K562 (cell line): ENCODE data around the gene LENG9. TPM values are rescaled to one million over a fixed set of nuclear protein-coding genes. Genes with fewer than 3 reads are reported as not detected.

ENCODE experiments used
- ARID1B ChIP-seq: fragments of 450-650 bp; IDR thresholded peaks from 2 replicates; pipeline ENCODE4 v1.6.1; 2016; ENCODE audit warnings: antibody characterized with exemption, mild to moderate bottlenecking, inconsistent platforms
- BRD9 ChIP-seq: fragments of 450-650 bp; IDR thresholded peaks from 2 replicates; pipeline ENCODE4 v1.6.1; 2018; ENCODE audit warnings: low read depth; ENCODE audit not compliant: partially characterized antibody
- FOXP1 ChIP-seq: sonication (generic); formaldehyde crosslinking; IDR thresholded peaks from 2 replicates; pipeline ENCODE4 v1.8.0; 2022; ENCODE audit warnings: mild to moderate bottlenecking, missing genetic modification reagents
- NR2C1 ChIP-seq, 2 experiments: fragments of 450-650 bp; IDR thresholded peaks; 2 replicates each; pipeline ENCODE4 v1.6.1; 2017; ENCODE audit warnings: mild to moderate bottlenecking in 2 of 2, antibody characterized with exemption in 1 of 2, inconsistent platforms in 1 of 2, missing compliant biosample characterization in 1 of 2, missing genetic modification characterization in 1 of 2
- ZBED1 ChIP-seq: IDR thresholded peaks from 2 replicates; pipeline ENCODE4 v1.6.1; 2014
- polyA plus RNA-seq, 8 experiments: library from polyadenylated mRNA; depleted of rRNA in 4 of 8; stranded (reverse) in 5 of 8; unstranded in 3 of 8; fragments of >200 nt; fragmentation: Nextera tagmentation in 2 of 8; fragmentation: Illumina TruSeq in 1 of 8; extraction: Ambion mirVana in 2 of 8; extraction: Trizol in 1 of 8; gene quantifications; 2 replicates each; pipeline versions ENCODE4 v1.2.1 to v1.2.3, GENCODE V29; 2011 to 2014; ENCODE audit warnings: inconsistent platforms in 1 of 8, missing spikeins in 1 of 8
- total RNA-seq, 7 experiments: library from RNA; depleted of rRNA in 6 of 7; stranded (reverse); fragments of >200 nt in 6 of 7; fragmentation: Illumina TruSeq in 2 of 7; extraction: Trizol in 2 of 7; gene quantifications; 2 replicates each; pipeline versions ENCODE4 v1.2.1 to v1.2.3, GENCODE V29; 2011 to 2021; ENCODE audit warnings: low replicate concordance in 1 of 7
- TF ChIP-seq, protein P1 (sequence below): fragments of 450-650 bp; IDR thresholded peaks from 2 replicates; pipeline ENCODE4 v1.6.1; 2016; ENCODE audit warnings: mild to moderate bottlenecking, moderate library complexity
- TF ChIP-seq, protein P2 (sequence below), 2 experiments: fragments of 450-650 bp; formaldehyde crosslinking in 1 of 2; IDR thresholded peaks; 2 replicates each; pipeline versions ENCODE4 v1.4.0 to v1.6.1; 2014 to 2020; ENCODE audit warnings: mild to moderate bottlenecking in 2 of 2, borderline replicate concordance in 1 of 2, low read depth in 1 of 2

The LENG9 gene
- total and polyA plus RNA-seq, 9 of the 15 experiments (the other 6 are each of a cell fraction or from before 2014, with no cell fraction given) = 0.06 to 0.64 (median 0.33) TPM; not detected in 1

DNA sequence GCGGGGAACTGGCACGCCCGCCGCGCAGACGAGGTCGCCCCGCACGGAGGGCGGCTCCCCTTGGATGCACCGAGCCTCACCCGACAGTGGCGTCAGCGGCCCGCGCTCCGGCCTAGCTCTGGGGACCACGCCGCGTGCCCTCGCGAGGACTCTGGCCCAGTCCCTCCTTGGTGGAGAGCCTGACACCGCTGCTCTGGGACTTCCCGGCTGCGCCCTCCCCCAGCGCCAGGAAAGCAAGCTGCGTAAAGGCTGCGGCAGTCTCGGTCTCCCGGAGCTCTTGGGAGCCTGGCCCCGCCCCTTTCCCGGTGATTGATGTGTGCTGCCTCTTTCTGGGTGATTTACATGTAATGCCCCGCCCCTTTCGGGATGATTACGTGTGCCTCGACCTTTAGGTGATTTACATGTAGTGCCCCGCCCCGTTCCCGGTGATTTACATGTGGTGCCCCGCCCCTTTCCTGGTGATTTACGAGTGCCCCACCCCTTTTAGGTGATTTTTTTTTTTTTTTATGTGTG, at the start of gene LENG9 (continued):
- TF ChIP-seq, protein P1, sequence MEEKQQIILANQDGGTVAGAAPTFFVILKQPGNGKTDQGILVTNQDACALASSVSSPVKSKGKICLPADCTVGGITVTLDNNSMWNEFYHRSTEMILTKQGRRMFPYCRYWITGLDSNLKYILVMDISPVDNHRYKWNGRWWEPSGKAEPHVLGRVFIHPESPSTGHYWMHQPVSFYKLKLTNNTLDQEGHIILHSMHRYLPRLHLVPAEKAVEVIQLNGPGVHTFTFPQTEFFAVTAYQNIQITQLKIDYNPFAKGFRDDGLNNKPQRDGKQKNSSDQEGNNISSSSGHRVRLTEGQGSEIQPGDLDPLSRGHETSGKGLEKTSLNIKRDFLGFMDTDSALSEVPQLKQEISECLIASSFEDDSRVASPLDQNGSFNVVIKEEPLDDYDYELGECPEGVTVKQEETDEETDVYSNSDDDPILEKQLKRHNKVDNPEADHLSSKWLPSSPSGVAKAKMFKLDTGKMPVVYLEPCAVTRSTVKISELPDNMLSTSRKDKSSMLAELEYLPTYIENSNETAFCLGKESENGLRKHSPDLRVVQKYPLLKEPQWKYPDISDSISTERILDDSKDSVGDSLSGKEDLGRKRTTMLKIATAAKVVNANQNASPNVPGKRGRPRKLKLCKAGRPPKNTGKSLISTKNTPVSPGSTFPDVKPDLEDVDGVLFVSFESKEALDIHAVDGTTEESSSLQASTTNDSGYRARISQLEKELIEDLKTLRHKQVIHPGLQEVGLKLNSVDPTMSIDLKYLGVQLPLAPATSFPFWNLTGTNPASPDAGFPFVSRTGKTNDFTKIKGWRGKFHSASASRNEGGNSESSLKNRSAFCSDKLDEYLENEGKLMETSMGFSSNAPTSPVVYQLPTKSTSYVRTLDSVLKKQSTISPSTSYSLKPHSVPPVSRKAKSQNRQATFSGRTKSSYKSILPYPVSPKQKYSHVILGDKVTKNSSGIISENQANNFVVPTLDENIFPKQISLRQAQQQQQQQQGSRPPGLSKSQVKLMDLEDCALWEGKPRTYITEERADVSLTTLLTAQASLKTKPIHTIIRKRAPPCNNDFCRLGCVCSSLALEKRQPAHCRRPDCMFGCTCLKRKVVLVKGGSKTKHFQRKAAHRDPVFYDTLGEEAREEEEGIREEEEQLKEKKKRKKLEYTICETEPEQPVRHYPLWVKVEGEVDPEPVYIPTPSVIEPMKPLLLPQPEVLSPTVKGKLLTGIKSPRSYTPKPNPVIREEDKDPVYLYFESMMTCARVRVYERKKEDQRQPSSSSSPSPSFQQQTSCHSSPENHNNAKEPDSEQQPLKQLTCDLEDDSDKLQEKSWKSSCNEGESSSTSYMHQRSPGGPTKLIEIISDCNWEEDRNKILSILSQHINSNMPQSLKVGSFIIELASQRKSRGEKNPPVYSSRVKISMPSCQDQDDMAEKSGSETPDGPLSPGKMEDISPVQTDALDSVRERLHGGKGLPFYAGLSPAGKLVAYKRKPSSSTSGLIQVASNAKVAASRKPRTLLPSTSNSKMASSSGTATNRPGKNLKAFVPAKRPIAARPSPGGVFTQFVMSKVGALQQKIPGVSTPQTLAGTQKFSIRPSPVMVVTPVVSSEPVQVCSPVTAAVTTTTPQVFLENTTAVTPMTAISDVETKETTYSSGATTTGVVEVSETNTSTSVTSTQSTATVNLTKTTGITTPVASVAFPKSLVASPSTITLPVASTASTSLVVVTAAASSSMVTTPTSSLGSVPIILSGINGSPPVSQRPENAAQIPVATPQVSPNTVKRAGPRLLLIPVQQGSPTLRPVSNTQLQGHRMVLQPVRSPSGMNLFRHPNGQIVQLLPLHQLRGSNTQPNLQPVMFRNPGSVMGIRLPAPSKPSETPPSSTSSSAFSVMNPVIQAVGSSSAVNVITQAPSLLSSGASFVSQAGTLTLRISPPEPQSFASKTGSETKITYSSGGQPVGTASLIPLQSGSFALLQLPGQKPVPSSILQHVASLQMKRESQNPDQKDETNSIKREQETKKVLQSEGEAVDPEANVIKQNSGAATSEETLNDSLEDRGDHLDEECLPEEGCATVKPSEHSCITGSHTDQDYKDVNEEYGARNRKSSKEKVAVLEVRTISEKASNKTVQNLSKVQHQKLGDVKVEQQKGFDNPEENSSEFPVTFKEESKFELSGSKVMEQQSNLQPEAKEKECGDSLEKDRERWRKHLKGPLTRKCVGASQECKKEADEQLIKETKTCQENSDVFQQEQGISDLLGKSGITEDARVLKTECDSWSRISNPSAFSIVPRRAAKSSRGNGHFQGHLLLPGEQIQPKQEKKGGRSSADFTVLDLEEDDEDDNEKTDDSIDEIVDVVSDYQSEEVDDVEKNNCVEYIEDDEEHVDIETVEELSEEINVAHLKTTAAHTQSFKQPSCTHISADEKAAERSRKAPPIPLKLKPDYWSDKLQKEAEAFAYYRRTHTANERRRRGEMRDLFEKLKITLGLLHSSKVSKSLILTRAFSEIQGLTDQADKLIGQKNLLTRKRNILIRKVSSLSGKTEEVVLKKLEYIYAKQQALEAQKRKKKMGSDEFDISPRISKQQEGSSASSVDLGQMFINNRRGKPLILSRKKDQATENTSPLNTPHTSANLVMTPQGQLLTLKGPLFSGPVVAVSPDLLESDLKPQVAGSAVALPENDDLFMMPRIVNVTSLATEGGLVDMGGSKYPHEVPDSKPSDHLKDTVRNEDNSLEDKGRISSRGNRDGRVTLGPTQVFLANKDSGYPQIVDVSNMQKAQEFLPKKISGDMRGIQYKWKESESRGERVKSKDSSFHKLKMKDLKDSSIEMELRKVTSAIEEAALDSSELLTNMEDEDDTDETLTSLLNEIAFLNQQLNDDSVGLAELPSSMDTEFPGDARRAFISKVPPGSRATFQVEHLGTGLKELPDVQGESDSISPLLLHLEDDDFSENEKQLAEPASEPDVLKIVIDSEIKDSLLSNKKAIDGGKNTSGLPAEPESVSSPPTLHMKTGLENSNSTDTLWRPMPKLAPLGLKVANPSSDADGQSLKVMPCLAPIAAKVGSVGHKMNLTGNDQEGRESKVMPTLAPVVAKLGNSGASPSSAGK = peak; percentile 82
- TF ChIP-seq BRD9 (no peak), FOXP1 (CRISPR knock-in tag) (peak; percentile 70; the same call in 1 of the 2 replicates), NR2C1 (IDR thresholded peaks at IDR 0.05) (no peak), NR2C1 (tag; IDR thresholded peaks at IDR 0.05) (no peak), ZBED1 (no peak), ARID1B (no peak)
- TF ChIP-seq, protein P2, sequence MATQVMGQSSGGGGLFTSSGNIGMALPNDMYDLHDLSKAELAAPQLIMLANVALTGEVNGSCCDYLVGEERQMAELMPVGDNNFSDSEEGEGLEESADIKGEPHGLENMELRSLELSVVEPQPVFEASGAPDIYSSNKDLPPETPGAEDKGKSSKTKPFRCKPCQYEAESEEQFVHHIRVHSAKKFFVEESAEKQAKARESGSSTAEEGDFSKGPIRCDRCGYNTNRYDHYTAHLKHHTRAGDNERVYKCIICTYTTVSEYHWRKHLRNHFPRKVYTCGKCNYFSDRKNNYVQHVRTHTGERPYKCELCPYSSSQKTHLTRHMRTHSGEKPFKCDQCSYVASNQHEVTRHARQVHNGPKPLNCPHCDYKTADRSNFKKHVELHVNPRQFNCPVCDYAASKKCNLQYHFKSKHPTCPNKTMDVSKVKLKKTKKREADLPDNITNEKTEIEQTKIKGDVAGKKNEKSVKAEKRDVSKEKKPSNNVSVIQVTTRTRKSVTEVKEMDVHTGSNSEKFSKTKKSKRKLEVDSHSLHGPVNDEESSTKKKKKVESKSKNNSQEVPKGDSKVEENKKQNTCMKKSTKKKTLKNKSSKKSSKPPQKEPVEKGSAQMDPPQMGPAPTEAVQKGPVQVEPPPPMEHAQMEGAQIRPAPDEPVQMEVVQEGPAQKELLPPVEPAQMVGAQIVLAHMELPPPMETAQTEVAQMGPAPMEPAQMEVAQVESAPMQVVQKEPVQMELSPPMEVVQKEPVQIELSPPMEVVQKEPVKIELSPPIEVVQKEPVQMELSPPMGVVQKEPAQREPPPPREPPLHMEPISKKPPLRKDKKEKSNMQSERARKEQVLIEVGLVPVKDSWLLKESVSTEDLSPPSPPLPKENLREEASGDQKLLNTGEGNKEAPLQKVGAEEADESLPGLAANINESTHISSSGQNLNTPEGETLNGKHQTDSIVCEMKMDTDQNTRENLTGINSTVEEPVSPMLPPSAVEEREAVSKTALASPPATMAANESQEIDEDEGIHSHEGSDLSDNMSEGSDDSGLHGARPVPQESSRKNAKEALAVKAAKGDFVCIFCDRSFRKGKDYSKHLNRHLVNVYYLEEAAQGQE (IDR thresholded peaks at IDR 0.05; ENCODE audit: borderline replicate concordance) = no peak
- TF ChIP-seq, protein P2 (CRISPR knock-in tag; IDR thresholded peaks at IDR 0.05; ENCODE audit: low read depth) = no peak
